NCI-H345 (cell line): ENCODE measurements around the gene CCDC15.
"Not testable (repeated sequence)": the region's sequence is repeated elsewhere in the genome, so short reads cannot be mapped to it uniquely, and the experiment has no call there.

Experiments used
- DNase-seq: peaks from one replicate; lab custom pipeline; 2025; lab: John Stamatoyannopoulos, UW

The CCDC15 gene

DNA sequence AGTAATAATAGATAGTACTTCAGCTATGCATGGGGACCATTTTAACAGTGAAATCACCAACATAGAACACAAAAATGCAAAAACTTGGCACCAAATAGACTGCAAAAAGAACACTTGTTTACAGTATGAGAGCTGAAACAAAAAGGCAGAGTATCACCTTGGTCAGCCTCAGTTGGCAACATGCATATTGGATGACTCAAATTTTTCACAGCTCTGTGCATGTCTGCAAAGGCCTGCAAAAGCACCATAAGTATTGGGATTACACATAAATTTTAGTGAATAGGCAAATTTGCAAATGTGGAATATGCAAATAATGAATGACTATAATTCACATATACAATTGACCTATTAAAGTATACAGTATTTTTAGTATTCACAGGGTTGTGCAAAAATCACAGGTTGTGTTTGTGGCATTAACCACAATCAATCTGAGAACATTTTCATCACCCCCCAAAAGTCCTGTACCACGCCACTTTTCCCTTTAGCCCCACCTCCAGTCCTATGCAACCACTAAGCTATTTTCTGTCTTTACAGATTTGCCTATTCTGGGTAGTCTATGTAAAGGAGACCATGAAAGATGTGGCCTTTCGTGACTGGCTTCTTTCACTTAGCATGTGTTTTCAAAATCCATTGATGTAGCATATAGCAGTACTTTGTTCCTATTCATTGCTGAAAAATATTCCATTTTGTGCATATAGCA is 47.2 kb downstream of the CCDC15 start:
- DNase-seq, result no peak

DNA sequence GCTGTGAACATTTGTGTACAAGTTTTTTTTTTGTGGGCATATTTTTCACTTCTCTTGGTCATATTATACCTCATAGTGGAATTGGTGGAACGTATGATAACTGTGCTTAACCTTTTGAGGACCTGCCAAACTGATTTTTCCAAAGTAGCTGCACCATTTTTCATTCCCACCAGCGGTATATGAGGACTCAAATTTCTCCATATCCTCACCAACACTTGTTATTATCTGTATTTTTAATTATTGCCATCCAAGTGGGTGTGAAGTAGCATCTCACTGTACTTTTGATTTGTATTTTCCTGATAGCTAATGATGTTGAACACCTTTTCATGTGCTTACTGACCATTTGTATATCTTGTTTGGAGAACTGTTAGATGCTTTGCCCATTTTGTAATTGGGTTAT is 47.8 kb downstream of the CCDC15 start:
- DNase-seq, result no peak

DNA sequence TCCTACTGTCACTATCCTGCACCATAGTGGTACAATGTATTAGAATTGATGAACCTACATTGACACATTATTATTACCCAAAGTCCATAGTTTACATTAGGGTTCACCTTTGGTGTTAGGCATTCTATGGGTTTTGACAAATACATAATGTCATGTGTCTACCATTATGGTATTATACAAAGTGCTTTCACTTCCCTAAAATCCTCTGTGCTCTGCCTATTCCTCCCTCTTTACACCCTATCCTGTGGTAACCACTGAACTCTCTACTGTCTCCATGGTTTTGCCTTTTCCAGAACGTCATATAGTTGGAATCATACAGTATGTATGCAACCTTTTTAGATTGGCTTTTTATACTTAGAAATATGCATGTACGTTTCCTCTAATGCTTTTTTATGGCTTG is 51.5 kb downstream of the CCDC15 start:
- no peak for DNase-seq

DNA sequence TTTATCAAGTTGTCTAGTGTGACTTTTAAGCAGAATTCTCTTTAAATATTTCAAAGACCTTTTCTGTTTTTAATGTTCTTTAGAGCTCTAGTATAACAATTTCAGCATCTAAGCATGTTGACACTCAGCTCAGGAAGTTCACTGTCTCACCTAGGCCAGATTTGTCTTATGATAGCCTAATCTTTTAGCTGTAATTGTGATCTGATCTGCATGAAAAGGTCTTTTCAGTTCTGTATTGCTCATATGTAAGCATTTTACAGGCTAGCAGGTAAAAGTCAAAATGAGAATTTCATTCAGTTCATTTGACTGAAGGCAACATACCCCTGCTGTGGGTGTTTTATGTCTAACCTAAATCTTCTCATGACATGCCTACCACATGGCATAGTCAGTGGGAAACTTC is 62.4 kb downstream of the CCDC15 start:
- no peak for DNase-seq

DNA sequence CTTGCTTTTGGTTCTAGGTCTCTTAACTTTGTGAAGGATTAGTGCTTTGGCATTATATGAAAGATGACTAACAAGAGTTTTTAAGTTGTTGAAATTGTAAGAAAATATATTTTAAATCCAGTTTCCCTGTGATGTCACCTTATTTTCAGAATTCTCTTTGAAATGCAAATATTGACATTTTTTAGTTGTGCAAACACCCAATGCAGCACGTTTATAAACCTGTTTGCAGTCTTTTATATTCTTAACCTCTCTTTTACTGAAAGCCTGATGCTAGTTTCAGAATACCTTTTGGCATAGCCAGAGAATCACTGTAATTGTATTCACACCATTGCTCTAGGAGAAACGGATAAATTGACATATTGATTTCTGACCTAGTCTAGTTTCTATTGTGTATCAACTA is 66.3 kb downstream of the CCDC15 start:
- DNase-seq, result no peak

DNA sequence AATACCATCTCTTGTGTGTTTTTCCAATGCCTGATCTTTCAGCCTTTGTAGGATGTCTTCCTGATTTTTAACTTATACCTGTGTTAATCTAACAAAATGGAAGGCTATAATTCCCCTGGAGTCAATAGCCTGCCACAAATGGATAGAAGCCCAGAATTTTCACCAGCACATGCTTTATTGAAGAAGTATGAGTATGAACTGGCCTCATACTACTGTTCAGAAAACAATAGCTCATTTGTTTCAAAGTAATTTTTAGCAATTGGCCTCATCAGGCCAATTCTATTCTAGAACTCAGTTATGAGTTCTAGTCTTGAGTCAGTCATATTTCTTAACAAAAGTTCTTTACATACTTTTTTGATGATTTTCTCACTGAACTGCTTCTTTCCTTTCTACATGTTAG is 68.5 kb downstream of the CCDC15 start:
- no peak for DNase-seq

DNA sequence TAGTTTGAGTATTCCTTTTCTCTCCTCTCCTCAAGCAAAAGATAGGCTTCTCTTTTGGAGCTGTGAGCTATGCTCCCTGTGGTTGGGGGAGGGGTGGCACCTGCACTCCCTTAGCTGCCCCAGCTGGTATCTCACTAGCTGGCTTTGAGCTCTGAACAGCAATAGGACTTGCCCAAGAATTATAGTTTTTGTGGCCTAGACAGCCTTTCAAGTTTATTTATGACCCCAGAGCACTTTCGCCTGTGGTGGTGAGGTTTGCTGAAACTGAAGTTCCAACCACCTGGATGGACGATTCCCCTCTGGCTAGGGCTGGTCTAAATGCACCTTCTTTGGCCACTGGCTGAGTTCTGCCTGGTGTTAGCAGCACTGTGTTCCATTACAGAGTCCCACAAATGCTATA is 72.0 kb downstream of the CCDC15 start:
- DNase-seq, result no peak

DNA sequence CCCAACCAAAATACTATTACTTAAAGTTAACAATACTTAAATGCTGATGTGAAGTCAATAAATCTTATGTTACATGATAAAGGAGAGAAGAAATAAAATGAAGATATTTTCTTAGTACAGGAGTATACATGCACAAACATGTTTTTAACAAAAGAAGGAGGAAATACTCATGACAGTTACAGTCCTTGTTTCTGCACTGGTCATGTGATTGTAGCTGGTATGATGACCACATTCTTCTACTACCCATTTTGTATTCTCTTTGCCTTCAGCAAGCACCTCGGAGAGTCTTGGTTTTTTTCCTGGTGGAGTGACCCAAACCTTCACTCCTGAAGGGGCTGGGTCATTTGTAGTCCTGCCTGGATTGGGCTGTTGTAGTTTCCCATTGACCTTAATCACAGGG is 75.4 kb downstream of the CCDC15 start:
- DNase-seq, result not testable (repeated sequence)

DNA sequence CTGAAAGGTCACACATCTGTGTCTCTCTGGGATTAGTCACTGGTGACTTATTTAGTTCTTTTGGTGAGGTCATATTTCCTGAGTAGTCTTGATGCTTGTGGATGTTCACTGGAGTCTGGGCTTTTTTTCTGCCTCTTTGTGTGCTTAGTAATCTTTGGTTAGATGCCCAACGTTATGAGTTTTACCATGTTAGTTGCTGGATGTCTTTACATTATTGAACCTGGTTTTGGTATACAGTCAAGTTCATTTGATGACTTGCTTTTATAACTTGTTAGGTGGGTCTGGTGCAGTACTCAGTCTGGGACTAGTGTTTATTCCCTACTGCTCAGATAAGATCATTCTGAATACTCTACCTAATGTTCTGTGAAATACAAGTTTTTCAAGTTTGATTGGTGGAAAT is 82.9 kb downstream of the CCDC15 start:
- DNase-seq, result no peak

DNA sequence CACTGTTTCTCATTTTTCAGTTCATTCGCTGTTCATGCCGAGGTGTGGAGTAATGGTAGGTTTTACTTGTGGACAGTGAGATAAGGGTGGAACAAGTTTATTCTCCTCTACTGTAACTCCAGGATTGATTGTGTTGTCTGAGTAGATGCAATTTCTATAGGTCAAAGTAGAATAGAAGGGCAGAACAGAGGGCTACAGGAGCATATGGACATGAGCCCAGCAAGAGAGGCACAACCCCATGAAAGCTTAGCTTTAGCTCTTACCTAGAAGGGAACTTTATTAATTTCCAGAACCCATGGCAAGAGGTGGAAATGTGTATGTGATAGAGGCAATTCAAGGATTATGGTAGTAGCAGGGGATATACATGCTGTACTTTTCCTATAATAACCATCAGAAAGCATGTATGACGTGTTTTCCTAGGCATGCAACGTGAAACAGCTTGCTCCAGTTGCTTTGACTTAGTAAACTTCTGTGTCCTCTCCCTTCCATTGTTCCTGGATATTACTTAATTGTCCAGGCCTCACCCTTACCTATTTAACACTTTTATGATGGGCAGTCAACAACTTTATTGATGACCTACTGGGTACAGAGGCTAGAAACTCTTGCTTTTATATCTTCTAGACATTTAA is 95.3 kb downstream of the CCDC15 start:
- no peak for DNase-seq

DNA sequence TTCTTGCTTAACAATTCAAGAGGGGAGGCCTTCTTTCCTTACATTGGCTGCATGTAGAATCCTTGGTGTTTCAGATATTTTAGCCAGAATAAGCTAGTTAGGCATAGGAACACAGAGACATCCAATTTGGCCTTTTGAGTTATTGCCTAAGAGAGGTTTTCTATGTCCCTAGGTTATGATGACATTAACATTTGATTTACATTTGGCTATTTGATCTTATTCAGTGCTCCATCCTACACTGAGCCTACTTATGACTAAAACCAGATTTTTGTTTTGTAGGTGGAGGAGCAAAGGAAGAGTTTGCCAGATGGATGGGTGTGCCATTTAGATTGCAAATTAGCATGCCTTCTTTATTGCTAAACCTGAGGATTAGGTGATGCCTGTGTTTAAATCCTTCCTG is 98.0 kb downstream of the CCDC15 start:
- no peak for DNase-seq

DNA sequence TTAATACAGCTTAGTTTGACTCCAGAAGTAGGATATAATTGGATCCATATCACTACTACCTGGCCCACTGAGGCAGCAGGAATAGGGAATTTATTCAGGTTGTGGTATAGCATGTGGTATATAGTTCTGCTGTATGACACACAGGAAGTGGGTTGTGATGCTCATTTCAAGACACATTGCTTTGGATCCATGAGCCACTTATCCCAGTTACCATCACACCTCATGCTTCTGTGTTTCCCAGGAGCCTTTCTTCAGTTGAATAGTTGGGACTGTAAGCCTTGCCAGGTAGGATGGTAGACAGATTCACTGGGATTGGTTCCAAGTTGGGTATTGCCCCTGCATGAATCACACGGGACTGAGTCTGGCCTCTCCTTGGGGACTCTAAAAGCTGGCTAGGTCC is 99.2 kb downstream of the CCDC15 start:
- DNase-seq, result no peak

DNA sequence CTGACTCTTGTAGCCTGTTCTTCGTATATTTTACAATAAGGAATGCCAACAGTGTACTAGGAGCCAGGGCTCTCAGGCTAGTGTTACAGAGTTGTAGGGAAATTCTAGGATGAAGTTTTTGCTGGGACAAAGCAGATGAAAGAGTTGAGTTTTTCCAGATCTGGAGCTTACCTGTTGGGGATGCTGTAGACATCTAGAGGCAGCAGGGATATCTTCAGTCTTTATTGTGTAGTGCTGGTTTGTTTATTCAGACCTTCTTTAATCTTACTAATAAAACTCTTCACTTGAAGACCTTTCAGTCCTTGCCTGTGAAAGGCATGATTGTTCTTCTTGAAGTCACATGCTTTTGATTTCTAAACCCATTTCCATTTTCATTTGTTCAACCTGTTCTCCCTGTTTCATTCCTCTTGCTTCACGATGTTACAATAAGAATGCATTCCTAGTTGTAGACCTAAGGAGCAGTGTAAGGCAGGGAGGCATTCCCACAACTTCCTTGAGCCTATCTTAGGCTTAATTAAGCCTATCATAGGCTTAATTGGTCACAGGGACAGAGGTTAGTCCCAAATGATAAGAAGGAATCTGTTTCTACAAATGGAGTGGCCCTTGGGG is 101.2 kb downstream of the CCDC15 start:
- no peak for DNase-seq

DNA sequence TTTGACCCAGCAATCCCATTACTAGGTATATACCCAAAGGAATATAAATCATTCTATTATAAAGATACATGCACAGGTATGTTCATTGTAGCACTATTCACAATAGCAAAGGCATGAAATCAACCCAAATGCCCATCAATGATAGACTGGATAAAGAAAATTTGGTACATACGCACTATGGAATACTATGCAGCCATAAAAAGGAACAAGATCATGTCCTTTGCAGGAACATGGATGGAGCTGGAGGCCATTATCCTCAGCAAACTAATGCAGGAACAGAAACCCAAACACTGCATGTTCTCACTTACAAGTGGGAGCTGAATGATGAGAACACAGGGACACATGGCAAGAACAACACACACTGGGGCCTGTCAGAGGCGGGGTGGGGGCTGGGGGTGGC is 102.1 kb downstream of the CCDC15 start:
- DNase-seq, result not testable (repeated sequence)

DNA sequence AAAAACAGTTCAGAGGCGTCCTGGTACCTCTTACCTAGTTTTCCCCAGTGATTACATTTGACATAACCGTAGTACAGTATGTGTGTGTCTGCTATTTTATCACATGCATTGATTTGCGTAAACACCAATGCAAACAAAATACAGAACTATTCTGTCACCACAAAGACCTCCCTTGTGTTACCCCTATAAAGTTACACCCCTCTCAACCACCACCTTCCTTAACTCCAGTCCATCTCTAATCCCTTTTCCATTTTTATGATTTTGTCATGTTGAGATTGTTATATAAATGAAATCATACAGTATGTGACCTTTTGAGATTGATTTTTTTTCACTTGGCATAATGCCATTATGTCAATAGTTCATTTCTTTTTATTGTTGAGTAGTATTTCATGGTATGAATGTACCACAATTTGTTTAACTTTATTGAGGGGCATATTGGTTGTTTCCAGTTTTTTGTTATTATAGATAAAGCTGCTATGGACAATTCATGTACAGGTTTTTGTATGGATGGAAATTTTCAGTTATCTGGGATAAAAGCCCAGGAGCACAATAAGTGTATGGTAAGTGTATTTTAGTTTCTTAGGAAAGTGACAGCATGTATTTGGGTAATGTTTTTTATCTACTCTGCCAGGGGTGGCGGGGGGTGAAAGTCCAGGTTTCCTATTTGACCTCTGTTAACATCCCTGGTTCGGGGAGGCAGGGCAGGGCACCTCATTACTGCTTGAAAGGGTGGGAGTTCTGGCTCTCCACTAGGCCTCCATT is 103.1 kb downstream of the CCDC15 start:
- no peak for DNase-seq

DNA sequence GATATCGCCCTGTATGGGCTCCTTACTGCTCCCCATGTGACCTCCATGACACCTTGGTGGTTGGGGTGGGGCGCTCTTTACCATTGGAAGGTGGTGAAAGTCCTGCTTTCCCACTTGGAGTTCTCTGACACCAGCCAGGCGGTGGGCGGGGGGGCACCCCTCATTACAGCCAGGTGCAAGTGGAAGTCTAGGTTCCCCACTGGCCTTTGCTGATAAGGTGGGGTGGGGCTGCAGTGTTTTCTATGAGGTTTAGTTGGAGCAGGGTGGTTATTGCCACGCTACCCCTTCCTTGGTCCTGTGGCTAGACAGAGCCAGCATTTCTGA is 103.7 kb downstream of the CCDC15 start:
- DNase-seq, result no peak

DNA sequence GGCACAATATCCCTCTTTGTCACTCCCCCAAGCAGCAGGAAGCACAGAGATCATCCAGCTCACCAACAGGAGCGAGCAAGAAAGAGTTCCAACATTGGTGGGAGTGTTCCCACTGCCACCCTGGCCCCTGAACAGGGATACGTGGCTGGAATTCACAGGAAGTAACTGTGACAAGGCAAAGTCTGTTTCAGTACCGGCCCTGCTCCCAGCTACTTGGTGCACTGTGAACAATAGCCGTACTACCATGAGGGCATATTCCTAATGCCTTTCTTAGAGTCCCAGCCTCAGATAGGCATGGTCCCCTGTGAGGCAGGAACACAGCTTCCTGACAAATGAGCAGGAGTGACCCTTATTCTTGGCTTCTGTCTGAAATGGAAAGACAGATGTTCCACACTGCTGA is 107.3 kb downstream of the CCDC15 start:
- DNase-seq, result no peak

DNA sequence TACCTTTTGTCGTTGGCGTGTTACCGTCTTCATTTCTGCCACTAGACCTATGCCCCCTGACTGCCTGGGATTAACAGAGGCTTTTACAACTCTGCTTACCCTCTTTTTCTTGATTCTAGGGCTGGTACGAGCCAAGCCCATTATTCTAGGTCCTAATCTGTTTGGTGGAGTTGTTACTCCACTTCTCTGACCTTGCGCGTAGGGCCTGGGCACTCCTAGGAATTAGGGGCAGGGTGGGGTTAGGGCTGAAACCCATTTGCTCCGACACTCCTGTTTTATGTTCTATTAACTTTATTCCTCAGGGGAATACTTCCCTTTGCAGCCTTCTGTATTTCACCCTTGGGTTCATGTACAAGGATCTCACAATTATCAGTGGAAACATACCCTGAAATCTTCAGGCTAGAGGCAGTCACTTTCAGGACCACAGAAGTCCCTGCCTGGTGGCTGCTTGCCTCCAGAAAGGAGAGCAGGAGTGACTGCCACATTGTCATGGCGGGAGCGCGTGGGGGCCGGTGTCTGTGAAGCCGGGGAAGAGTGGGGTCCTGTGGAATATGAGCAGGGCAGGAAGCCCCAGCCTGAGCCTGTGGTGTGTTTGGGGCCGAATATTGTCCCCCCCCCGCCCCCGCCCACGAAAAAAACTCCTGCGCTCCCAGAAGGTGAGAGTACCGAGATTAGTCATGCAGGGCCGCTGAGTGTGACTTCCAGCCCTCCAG is 108.4 kb downstream of the CCDC15 start:
- DNase-seq, result no peak

DNA sequence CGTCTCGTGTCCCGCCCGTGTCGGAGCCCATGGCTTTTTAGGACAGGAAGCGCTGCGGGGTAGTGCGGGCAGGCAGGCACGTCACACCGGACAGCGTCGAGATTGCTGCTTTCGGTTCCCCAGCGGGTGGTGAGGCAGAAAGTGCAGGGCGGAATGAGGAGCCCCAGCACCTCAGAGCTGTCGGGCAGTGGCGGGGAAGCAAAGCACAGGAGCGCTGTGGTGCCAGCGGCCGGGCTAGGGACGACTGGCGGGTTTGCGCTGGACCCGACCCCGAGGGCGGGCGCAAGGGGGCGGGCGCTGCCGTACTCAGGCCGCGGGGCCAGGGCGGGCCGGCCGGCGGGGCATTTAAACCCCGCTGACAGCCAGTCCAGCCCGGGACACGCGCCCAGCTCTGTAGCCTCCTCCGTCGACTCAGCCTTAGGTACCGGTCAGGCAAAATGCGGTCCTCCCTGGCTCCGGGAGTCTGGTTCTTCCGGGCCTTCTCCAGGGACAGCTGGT is 109.0 kb downstream of the CCDC15 start, which contains the start of gene SLC37A2:
Gene SLC37A2 (plus strand): TSS at position 375 of the 498 bp plus-strand sequence. CDS start 63 bp downstream, at position 438.
- peak; percentile 12 for DNase-seq

DNA sequence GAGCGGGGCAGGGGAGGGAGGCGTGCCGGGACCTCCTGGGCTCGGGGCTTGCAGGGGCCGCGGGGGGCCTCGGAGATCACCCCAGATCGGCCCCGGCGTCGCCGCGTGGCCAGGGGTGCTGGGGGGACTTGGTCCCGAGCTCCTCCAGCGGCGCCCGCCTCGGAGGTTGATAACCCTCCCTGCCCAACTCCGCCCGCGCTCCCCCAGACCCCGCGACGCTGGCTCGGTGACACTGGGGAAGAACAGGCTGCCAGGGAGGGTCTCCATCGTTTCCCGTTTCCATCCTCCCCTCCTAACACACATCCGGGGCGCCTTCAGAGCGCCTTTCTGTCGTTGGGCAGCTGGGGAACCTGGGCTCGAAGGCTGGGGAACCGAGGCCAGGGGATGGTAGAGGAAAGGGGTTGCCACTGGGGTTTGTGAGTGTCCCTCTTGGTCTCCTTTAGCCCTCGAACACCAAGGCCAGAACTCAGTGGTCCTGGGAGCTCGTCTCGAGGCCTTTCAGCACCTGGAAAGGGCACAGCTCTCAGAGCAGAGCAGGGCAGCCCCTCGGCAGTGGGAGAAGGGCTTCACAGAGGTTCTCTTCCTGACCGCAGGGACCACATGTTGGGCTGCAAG is 109.5 kb downstream of the CCDC15 start:
- DNase-seq, result no peak

DNA sequence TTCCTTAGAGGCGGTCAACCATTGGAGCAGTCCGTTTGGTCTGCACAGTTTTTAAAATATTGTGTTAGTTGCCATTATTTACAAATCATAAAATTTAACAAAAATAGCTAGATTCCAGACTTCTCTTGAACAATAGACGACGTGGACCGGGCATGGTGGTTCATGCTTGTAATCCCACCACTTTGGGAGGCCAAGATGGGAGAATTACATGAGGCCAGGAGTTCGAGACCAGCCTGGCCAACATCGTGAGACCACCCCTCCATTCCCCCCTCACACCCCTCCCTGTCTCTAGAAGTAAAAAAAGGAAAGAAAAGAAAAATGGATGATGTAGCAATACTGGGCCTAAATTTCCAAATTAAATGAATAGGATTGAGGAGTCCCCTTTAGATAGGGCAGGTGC is 110.1 kb downstream of the CCDC15 start:
- DNase-seq, result no peak

DNA sequence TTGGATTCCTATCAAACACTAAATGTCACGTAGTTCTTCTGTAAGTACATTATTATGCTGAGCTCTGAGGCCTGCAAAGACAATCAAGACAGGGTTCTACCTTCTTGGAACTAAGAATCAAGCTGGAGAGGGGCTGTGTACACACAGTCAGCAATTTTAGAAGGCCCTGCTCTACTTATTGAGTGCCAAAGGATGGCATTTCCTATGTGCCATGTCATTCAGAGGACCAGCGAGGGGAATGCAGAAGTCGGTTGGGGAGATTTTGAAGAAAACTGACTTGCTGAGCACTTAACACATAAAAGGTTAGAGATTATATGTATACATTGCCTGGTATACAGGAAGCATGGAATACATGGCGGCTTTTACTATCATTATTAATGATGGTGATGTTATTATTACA is 114.4 kb downstream of the CCDC15 start:
- DNase-seq, result no peak
